ACC112 (cell line): ENCODE measurements around the gene HPCA.

Experiments
- H2AFZ ChIP-seq: fragments of 200-600 bp; sonication (generic); one replicate; pipeline ENCODE4 v1.6.0; 2017; ENCODE audit warnings: antibody characterized with exemption, low read length; ENCODE audit not compliant: unreplicated experiment
- H3K27ac ChIP-seq: fragments of 200-600 bp; sonication (generic); 2 replicates; pipeline ENCODE4 v1.5.1; 2014; ENCODE audit warnings: low read depth, mild to moderate bottlenecking, antibody characterized with exemption, low read length, moderate library complexity
- H3K27me3 ChIP-seq: fragments of 200-600 bp; sonication (generic); 2 replicates; pipeline ENCODE4 v1.6.1; 2014; ENCODE audit warnings: mild to moderate bottlenecking, antibody characterized with exemption, low read length, moderate library complexity, mixed read lengths; ENCODE audit not compliant: insufficient read depth
- H3K36me3 ChIP-seq: fragments of 200-600 bp; sonication (generic); 2 replicates; pipeline ENCODE4 v1.6.1; 2016; ENCODE audit warnings: mild to moderate bottlenecking, antibody characterized with exemption, low read length, moderate library complexity, mixed read lengths; ENCODE audit not compliant: insufficient read depth
- H3K4me1 ChIP-seq: fragments of 200-600 bp; sonication (generic); one replicate; pipeline ENCODE4 v1.6.1; 2016; ENCODE audit warnings: low read length, mixed read lengths; ENCODE audit not compliant: insufficient read depth, unreplicated experiment, control insufficient read depth
- H3K4me3 ChIP-seq: fragments of 200-600 bp; sonication (generic); 2 replicates; pipeline ENCODE4 v1.5.1; 2014; ENCODE audit warnings: mild to moderate bottlenecking, low read depth, low read length
- H3K79me2 ChIP-seq: fragments of 200-600 bp; sonication (generic); one replicate; pipeline ENCODE4 v1.6.0; 2016; ENCODE audit warnings: low read length; ENCODE audit not compliant: control insufficient read depth, unreplicated experiment, insufficient read depth

The HPCA gene

GRCh38 chr1:32881871-32882850, 4.1 kb upstream of the HPCA start:
- Histone ChIP-seq H3K79me2 (no peaks in the 10 kb centered on the region), H3K36me3 (no peaks in the 10 kb centered on the region), H3K4me3 (no peak overlapping the region), H2AFZ (no peak overlapping the region), H3K27me3 (peaks cover 30% of the 10 kb centered on the region), H3K27ac (no peak overlapping the region), H3K4me1 (peaks cover 8% of the 10 kb centered on the region)

DNA sequence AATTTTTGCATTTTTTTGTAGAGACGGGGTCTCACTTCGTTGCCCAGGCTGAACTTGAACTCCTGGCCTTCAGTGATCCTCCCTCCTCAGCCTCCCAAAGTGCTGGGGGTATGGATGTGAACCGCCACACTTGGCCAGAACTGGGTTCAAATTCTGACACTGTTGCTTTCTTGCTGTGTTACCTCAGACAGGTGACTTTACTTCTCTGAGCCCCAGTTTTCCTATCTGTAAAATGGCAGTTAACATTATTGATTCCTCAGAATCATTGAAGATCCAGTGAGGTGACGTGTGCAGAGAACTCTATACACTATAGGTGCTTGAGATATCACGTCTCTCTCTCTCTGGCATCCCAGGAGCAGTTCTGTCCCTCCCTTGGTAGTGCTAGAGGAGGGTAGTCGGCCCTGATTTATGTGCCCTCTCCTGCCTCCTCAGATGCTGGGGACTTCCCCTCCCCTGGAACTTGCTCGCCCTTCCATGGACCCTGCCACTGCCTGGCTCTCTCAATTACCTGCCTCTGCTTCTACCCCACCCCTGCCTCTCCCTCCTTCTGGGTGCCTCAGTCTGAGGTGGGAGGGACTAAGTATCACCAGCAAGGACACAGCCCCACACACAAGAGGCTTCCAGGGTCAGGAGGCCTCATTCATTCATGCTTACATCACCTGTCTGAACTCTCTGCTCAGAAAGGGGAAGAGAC, 2.8 kb upstream of the HPCA start:
- Histone ChIP-seq H2AFZ (no peak overlapping the region), H3K27me3 (peaks cover 41% of the 10 kb centered on the region), H3K27ac (no peak overlapping the region), H3K36me3 (no peaks in the 10 kb centered on the region), H3K4me1 (peaks cover 8% of the 10 kb centered on the region), H3K79me2 (no peaks in the 10 kb centered on the region), H3K4me3 (no peak overlapping the region)

DNA sequence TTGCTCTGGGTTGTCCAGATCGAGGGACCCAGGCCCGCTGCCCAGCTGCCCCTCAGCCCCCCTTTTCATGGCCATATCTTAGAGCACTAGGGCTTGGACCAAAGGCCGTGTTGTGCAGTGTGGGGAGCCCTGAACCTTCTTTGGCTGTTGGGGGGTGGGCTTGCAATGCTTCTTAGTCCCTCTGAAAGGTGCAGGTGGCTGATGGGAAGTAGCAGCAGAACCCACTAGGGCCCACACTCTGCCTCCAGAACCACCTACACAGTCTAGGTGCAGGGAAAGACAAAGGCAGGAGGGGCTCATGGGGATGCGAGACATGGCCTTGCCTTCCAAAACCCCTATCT, 2.3 kb upstream of the HPCA start:
- Histone ChIP-seq H2AFZ (no peak overlapping the region), H3K27me3 (peaks cover 44% of the 10 kb centered on the region), H3K27ac (no peak overlapping the region), H3K79me2 (no peaks in the 10 kb centered on the region), H3K36me3 (no peaks in the 10 kb centered on the region), H3K4me3 (no peak overlapping the region), H3K4me1 (peaks cover 8% of the 10 kb centered on the region)

- no peaks in the 10 kb centered on the region for H3K79me2 ChIP-seq
- H3K36me3 ChIP-seq, result no peaks in the 10 kb centered on the region
- no peak overlapping the region for H3K27ac ChIP-seq
- no peak overlapping the region for H3K4me3 ChIP-seq
- H3K4me1 ChIP-seq, result peaks cover 8% of the 10 kb centered on the region
- no peak overlapping the region for H2AFZ ChIP-seq
- H3K27me3 ChIP-seq, result peaks cover 49% of the 10 kb centered on the region
These were observed 1.6 kb upstream of the HPCA start for GRCh38 chr1:32884726-32885125.

GRCh38 chr1:32885676-32886003, 651 bp upstream of the HPCA start:
- no peaks in the 10 kb centered on the region for H3K36me3 ChIP-seq
- no peak overlapping the region for H3K27ac ChIP-seq
- H3K4me3 ChIP-seq, result no peak overlapping the region

GRCh38 chr1:32886828-32887414, 630 bp downstream of the HPCA start:
- no peak overlapping the region for H3K27ac ChIP-seq
- H3K4me1 ChIP-seq, result peaks cover 6% of the 10 kb centered on the region
- no peak overlapping the region for H2AFZ ChIP-seq
- peaks cover 53% of the 10 kb centered on the region for H3K27me3 ChIP-seq
- no peaks in the 10 kb centered on the region for H3K36me3 ChIP-seq
- H3K4me3 ChIP-seq, result no peak overlapping the region
- no peaks in the 10 kb centered on the region for H3K79me2 ChIP-seq

More at GRCh38 chr1:32885676-32886003, 651 bp upstream of the HPCA start:
- H3K4me1 ChIP-seq, result peaks cover 8% of the 10 kb centered on the region
- H3K27me3 ChIP-seq, result peaks cover 49% of the 10 kb centered on the region
- no peaks in the 10 kb centered on the region for H3K79me2 ChIP-seq
- no peak overlapping the region for H2AFZ ChIP-seq

DNA sequence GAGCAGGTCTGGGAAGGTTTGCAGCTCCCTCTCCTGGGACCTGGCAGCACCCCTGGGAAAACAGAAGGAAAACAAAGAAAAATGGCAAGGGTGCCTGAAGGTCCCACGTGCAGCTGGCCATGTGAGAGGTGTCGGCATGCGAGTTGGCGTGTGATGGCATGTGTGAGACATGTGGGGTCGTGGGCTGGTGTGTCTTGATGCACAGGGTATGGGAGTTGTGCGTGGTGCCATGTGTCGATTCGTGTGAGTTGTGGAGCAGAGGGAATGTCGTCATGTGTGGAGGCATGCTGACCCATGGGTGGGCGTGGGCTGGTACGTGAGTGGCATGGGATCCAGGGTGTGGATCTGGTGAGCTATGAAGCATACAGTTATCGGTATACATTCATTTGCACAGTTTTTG, 1.3 kb downstream of the HPCA start:
- no peak overlapping the region for H3K4me3 ChIP-seq
- no peak overlapping the region for H3K27ac ChIP-seq
- no peaks in the 10 kb centered on the region for H3K4me1 ChIP-seq
- no peaks in the 10 kb centered on the region for H3K36me3 ChIP-seq
- no peaks in the 10 kb centered on the region for H3K79me2 ChIP-seq
- no peak overlapping the region for H2AFZ ChIP-seq
- peaks cover 59% of the 10 kb centered on the region for H3K27me3 ChIP-seq

DNA sequence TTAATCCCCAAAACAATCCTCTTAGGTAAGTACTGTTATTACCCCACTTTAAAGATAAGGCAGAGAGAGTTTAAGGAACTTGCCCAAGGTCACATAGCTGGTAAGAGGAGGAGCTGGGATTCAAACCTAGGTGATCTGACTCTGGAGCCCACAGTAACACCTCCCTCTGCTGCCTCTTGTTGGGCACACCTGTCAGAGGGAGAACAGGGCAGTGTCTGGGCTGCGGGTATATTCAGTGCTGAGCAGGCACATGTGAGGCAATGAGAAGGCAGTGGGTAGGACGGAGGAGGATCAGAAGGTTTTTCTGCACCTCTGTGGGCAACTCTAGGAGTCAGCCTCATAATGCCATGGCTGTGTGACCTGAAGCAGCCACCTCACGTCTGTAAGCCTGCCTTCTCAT, 1.8 kb downstream of the HPCA start:
- Histone ChIP-seq H3K27me3 (peaks cover 59% of the 10 kb centered on the region), H3K4me1 (no peaks in the 10 kb centered on the region), H3K4me3 (no peak overlapping the region), H3K27ac (no peak overlapping the region), H3K36me3 (no peaks in the 10 kb centered on the region), H2AFZ (no peak overlapping the region), H3K79me2 (no peaks in the 10 kb centered on the region)

- no peaks in the 10 kb centered on the region for H3K79me2 ChIP-seq
- H3K4me1 ChIP-seq, result no peaks in the 10 kb centered on the region
- no peak overlapping the region for H3K27ac ChIP-seq
- H3K36me3 ChIP-seq, result no peaks in the 10 kb centered on the region
- H2AFZ ChIP-seq, result no peak overlapping the region
- no peak overlapping the region for H3K4me3 ChIP-seq
- H3K27me3 ChIP-seq, result peaks cover 59% of the 10 kb centered on the region
These were observed 2.6 kb downstream of the HPCA start for GRCh38 chr1:32888677-32889420.

DNA sequence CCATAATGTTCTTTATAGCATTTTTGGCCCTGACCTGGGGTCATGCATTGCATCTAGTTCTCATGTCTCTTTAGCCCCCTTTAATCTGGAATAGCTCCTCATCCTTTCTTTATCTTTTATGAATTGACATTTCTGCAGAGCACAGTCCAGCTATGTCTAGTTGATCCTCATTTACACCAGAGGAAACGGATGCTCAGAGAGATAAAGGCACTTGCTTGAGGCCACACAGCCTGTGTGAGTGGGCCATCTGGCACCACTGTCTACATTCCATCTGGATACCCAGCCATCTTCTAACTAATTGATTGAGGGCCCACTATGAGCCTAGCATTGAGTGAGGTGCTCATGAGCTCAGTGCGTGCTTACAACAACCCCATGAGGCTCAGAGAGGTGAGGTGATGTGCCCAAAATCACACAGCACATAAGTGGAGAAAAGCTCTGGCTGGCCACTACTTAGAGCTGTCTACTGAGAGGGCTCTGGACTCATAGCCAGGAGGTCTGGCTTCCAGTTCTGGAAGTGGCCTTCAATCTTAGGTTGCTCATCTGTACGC, 3.5 kb downstream of the HPCA start:
- H3K4me1 ChIP-seq, result no peaks in the 10 kb centered on the region
- peaks cover 51% of the 10 kb centered on the region for H3K27me3 ChIP-seq
- no peak overlapping the region for H3K4me3 ChIP-seq
- no peak overlapping the region for H3K27ac ChIP-seq
- H3K36me3 ChIP-seq, result no peaks in the 10 kb centered on the region
- H2AFZ ChIP-seq, result no peak overlapping the region
- H3K79me2 ChIP-seq, result no peaks in the 10 kb centered on the region
